ENCODE data around the gene SLC25A33. TPM values are rescaled to one million over a fixed set of nuclear protein-coding genes. Genes with fewer than 3 reads are reported as not detected.
A peak's percentile ranks its signal among the peaks of the same experiment; 100 is the strongest.

SLC25A33 gene
- polyA plus RNA-seq, 1 donor (not counting 4 experiments of a cell fraction or from before 2014, with no cell fraction given), result 4.5 TPM

- Histone ChIP-seq H3K9me1 (ENCODE audit: control insufficient read depth, extremely low read depth, insufficient read depth, low read length) (no peaks in the 10 kb centered on the region), H3K27me3 (ENCODE audit: control insufficient read depth, extremely low read depth, insufficient read depth, low read length) (no peaks in the 10 kb centered on the region), H3K4me1 (ENCODE audit: control insufficient read depth, extremely low read depth, insufficient read depth, low read length) (peaks cover 11% of the 10 kb centered on the region), H3K9ac (ENCODE audit: control insufficient read depth, extremely low read depth, insufficient read depth, low read length) (no peak overlapping the region), H4K20me1 (ENCODE audit: control insufficient read depth, extremely low read depth, insufficient read depth, low read length) (peaks cover 8% of the 10 kb centered on the region), H3K36me3 (ENCODE audit: control insufficient read depth in 2 of 2, extremely low read depth in 1 of 2, insufficient read depth in 2 of 2, low read length in 2 of 2) (peaks cover 7 to 22% of the 10 kb centered on the region in 2 experiments), H3K4me3 (ENCODE audit: control insufficient read depth in 2 of 3, extremely low read depth in 1 of 3, insufficient read depth in 2 of 3, low read depth in 1 of 3, low read length in 3 of 3) (no peak overlapping the region), H3K79me2 (ENCODE audit: control insufficient read depth, insufficient read depth, low read length) (peaks cover 25% of the 10 kb centered on the region), H3K27ac (ENCODE audit: control insufficient read depth, insufficient read depth, low read length) (no peak overlapping the region), H3K4me2 (ENCODE audit: control insufficient read depth, extremely low read depth, insufficient read depth, low read depth, low read length) (no peak overlapping the region), H3K9me3 (ENCODE audit: control insufficient read depth, low read depth, low read length) (no peaks in the 10 kb centered on the region), H2AFZ (ENCODE audit: control insufficient read depth, low read length) (no peak overlapping the region)
- DNase-seq (ENCODE audit: low read depth, low spot score) (no peak), FAIRE-seq (no peak)
- dilution Hi-C loops (cut with MboI; ENCODE audit: extremely low pct_ligation_motif_present, low sequenced_read_pairs), result no loop called here
- TF ChIP-seq CTCF (optimal IDR thresholded peaks at IDR 0.05 in 1 of 3, IDR thresholded peaks at IDR 0.05 in 1 of 3, conservative IDR thresholded peaks at IDR 0.05 in 1 of 3; ENCODE audit: extremely low read depth in 1 of 3, insufficient read depth in 2 of 3, low read length in 3 of 3), result no peak
- no peak for TF ChIP-seq EZH2 (IDR thresholded peaks at IDR 0.05; ENCODE audit: low read length)
Observed at GRCh38 chr1:9553736-9554144, 14.5 kb downstream of the SLC25A33 start.

GRCh38 chr1:9555942-9556341 lies 16.7 kb downstream of the SLC25A33 start:
- H3K4me1 ChIP-seq (ENCODE audit: control insufficient read depth, extremely low read depth, insufficient read depth, low read length), result peaks cover 11% of the 10 kb centered on the region
- no peaks in the 10 kb centered on the region for H3K9me1 ChIP-seq (ENCODE audit: control insufficient read depth, extremely low read depth, insufficient read depth, low read length)
- H2AFZ ChIP-seq (ENCODE audit: control insufficient read depth, low read length), result no peak overlapping the region
- FAIRE-seq (no peak), DNase-seq (ENCODE audit: low read depth, low spot score) (no peak)
- H4K20me1 ChIP-seq (ENCODE audit: control insufficient read depth, extremely low read depth, insufficient read depth, low read length), result peaks cover 8% of the 10 kb centered on the region
- no peak overlapping the region for H3K4me3 ChIP-seq (ENCODE audit: control insufficient read depth in 2 of 3, extremely low read depth in 1 of 3, insufficient read depth in 2 of 3, low read depth in 1 of 3, low read length in 3 of 3)
- TF ChIP-seq CTCF (optimal IDR thresholded peaks at IDR 0.05 in 1 of 3, IDR thresholded peaks at IDR 0.05 in 1 of 3, conservative IDR thresholded peaks at IDR 0.05 in 1 of 3; ENCODE audit: extremely low read depth in 1 of 3, insufficient read depth in 2 of 3, low read length in 3 of 3), result no peak
- TF ChIP-seq EZH2 (IDR thresholded peaks at IDR 0.05; ENCODE audit: low read length), result no peak
- H3K27ac ChIP-seq (ENCODE audit: control insufficient read depth, insufficient read depth, low read length), result peak overlapping the region; percentile 7
- no peak overlapping the region for H3K9ac ChIP-seq (ENCODE audit: control insufficient read depth, extremely low read depth, insufficient read depth, low read length)
- no peaks in the 10 kb centered on the region for H3K9me3 ChIP-seq (ENCODE audit: control insufficient read depth, low read depth, low read length)
- peaks cover 9% of the 10 kb centered on the region for H3K79me2 ChIP-seq (ENCODE audit: control insufficient read depth, insufficient read depth, low read length)
- no peak overlapping the region for H3K4me2 ChIP-seq (ENCODE audit: control insufficient read depth, extremely low read depth, insufficient read depth, low read depth, low read length)
- H3K36me3 ChIP-seq (ENCODE audit: control insufficient read depth in 2 of 2, extremely low read depth in 1 of 2, insufficient read depth in 2 of 2, low read length in 2 of 2), result peaks cover 7 to 24% of the 10 kb centered on the region in 2 experiments
- no peaks in the 10 kb centered on the region for H3K27me3 ChIP-seq (ENCODE audit: control insufficient read depth, extremely low read depth, insufficient read depth, low read length)
- dilution Hi-C loops (cut with MboI; ENCODE audit: extremely low pct_ligation_motif_present, low sequenced_read_pairs), result no loop called here
